Spleen (tissue), 7 donors: ENCODE results near the gene IRF2BP2.

Experiments
- CTCF ChIP-seq, 11 experiments: fragments of 200-600 bp in 7 of 11; fragments of 450-650 bp in 4 of 11; sonication (generic) in 4 of 11; IDR thresholded peaks in 8 of 11; conservative IDR thresholded peaks in 3 of 11; 1 replicate in 7 of 11; 2 replicates in 4 of 11; pipeline versions ENCODE4 v1.4.0 to v1.8.0; 2016 to 2021; ENCODE audit warnings: antibody characterized with exemption in 11 of 11, inconsistent platforms in 4 of 11, mild to moderate bottlenecking in 1 of 11
- POLR2A ChIP-seq, 3 donors: fragments of 450-650 bp; IDR thresholded peaks; one replicate each; pipeline ENCODE4 v1.5.1; 2017; ENCODE audit warnings: antibody characterized with exemption in 3 of 3, mild to moderate bottlenecking in 1 of 3
- donor health status: DM: no; HTN: no; CAD: no; lungs with moderate emphysema.
- donor health status: DM: no; HTN: no; CAD: no.
- donor health status: DM: no; HTN: no; CAD: no.

GRCh38 chr1:234655328-234656069, 45.5 kb upstream of the IRF2BP2 start:
- TF ChIP-seq CTCF (IDR thresholded peaks at IDR 0.05 in 8 of 11, conservative IDR thresholded peaks at IDR 0.05 in 3 of 11) = no peak
- no peak for TF ChIP-seq POLR2A (IDR thresholded peaks at IDR 0.05)
